Tibial nerve (tissue), 4 donors: Measurements from ENCODE around the gene FMN1. TPM values are rescaled to one million over a fixed set of nuclear protein-coding genes. Genes with fewer than 3 reads are reported as not detected.

ENCODE experiments used
- DNase-seq, 2 donors: peaks; one replicate each; pipeline ENCODE4 v3.0.0-alpha.2; 2019; ENCODE audit warnings: low spot score in 2 of 2
- H3K27ac ChIP-seq, 4 donors: fragments of 200-600 bp; sonication (generic) in 3 of 4; one replicate each; pipeline ENCODE4 v1.5.1; 2017 to 2019; ENCODE audit warnings: mild to moderate bottlenecking in 1 of 4
- H3K27me3 ChIP-seq, 2 donors: fragments of 200-600 bp; sonication (generic) in 1 of 2; one replicate each; pipeline versions ENCODE4 v1.5.1 to v1.6.0; 2017 to 2019
- H3K36me3 ChIP-seq, 3 donors: fragments of 200-600 bp; sonication (generic); one replicate each; pipeline ENCODE4 v1.5.1; 2018 to 2019
- H3K4me1 ChIP-seq, 4 donors: fragments of 200-600 bp; sonication (generic) in 3 of 4; one replicate each; pipeline ENCODE4 v1.5.1; 2017 to 2019
- H3K4me3 ChIP-seq, 4 donors: fragments of 200-600 bp; sonication (generic) in 3 of 4; one replicate each; pipeline ENCODE4 v1.5.1; 2017 to 2019; ENCODE audit warnings: mild to moderate bottlenecking in 1 of 4, moderate library complexity in 1 of 4
- H3K9me3 ChIP-seq, 4 donors: fragments of 200-600 bp; sonication (generic) in 3 of 4; one replicate each; pipeline ENCODE4 v1.5.1; 2017 to 2019
- EP300 ChIP-seq, 2 donors: sonication (generic); formaldehyde crosslinking; IDR thresholded peaks; one replicate each; pipeline ENCODE4 v1.6.1; 2017; ENCODE audit warnings: antibody characterized with exemption in 2 of 2, mild to moderate bottlenecking in 1 of 2
- POLR2A ChIP-seq, 2 donors: fragments of 450-650 bp; IDR thresholded peaks; one replicate each; pipeline ENCODE4 v1.6.1; 2017; ENCODE audit warnings: antibody characterized with exemption in 2 of 2, mild to moderate bottlenecking in 2 of 2, moderate library complexity in 2 of 2
- WGBS, 2 donors: methylation state at CpG; one replicate each; pipeline ENCODE4 v1.1.5; 2018; 5-methylcytosine and 5-hydroxymethylcytosine counted together
- total RNA-seq, 4 donors: library from RNA; depleted of rRNA; stranded (reverse); fragments of >200 nt; gene quantifications; one replicate each; pipeline ENCODE4 v1.1.0, GENCODE V29; 2016
- TF ChIP-seq, protein P1 (sequence below), 5 experiments: fragments of 200-600 bp in 3 of 5; fragments of 450-650 bp in 2 of 5; sonication (generic) in 3 of 5; IDR thresholded peaks; one replicate each; pipeline ENCODE4 v1.5.1; 2016 to 2019; ENCODE audit warnings: antibody characterized with exemption in 5 of 5, mild to moderate bottlenecking in 3 of 5, moderate library complexity in 2 of 5

The FMN1 gene
- total RNA-seq, 4 donors from 2014 or later, result 15.1 to 62.1 (median 20.7) TPM

GRCh38 chr15:33029109-33029652 is 165.3 kb downstream of the FMN1 start:
- H3K27ac ChIP-seq, result no peak overlapping the region
- H3K27me3 ChIP-seq, result no peaks in the 10 kb centered on the region
- no peak for DNase-seq
- no peak overlapping the region for H3K4me3 ChIP-seq
- H3K36me3 ChIP-seq, result no peaks in the 10 kb centered on the region
- H3K4me1 ChIP-seq, result no peaks in the 10 kb centered on the region
- H3K9me3 ChIP-seq, result no peaks in the 10 kb centered on the region
- TF ChIP-seq EP300 (IDR thresholded peaks at IDR 0.05) (no peak), POLR2A (IDR thresholded peaks at IDR 0.05) (no peak)
- TF ChIP-seq, protein P1, sequence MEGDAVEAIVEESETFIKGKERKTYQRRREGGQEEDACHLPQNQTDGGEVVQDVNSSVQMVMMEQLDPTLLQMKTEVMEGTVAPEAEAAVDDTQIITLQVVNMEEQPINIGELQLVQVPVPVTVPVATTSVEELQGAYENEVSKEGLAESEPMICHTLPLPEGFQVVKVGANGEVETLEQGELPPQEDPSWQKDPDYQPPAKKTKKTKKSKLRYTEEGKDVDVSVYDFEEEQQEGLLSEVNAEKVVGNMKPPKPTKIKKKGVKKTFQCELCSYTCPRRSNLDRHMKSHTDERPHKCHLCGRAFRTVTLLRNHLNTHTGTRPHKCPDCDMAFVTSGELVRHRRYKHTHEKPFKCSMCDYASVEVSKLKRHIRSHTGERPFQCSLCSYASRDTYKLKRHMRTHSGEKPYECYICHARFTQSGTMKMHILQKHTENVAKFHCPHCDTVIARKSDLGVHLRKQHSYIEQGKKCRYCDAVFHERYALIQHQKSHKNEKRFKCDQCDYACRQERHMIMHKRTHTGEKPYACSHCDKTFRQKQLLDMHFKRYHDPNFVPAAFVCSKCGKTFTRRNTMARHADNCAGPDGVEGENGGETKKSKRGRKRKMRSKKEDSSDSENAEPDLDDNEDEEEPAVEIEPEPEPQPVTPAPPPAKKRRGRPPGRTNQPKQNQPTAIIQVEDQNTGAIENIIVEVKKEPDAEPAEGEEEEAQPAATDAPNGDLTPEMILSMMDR (IDR thresholded peaks at IDR 0.05), result no peak
- WGBS, 2 donors, result 55 to 58% methylated on average over 5 of the region's 5 CpGs

DNA sequence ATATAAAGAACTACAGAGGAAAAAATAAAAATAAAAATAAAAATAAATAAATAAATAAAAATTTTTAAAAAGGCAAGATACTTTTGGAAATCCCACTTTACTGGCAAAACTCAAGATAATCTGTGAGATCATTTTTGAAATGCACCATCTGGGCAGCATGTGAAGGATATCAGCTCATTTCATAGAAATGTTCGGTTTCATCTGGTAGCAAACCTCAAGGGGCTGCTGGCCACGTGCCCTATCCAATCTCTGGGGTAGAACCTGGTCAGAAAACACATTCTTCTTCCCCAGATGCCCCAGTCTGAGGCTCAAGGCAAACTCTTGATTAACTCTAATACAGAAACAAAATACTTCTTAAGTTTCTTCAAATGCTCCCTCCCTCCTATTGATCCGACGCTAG is 166.0 kb downstream of the FMN1 start:
- WGBS, 2 donors, result 69 to 73% methylated on average over 4 of the region's 4 CpGs
- Histone ChIP-seq H3K27me3 (no peaks in the 10 kb centered on the region), H3K4me3 (no peak overlapping the region), H3K27ac (no peak overlapping the region), H3K36me3 (no peaks in the 10 kb centered on the region), H3K4me1 (no peaks in the 10 kb centered on the region), H3K9me3 (no peaks in the 10 kb centered on the region)
- no peak for TF ChIP-seq POLR2A (IDR thresholded peaks at IDR 0.05)
- TF ChIP-seq, protein P1 (IDR thresholded peaks at IDR 0.05), result no peak
- TF ChIP-seq EP300 (IDR thresholded peaks at IDR 0.05), result no peak
- DNase-seq, result no peak

DNA sequence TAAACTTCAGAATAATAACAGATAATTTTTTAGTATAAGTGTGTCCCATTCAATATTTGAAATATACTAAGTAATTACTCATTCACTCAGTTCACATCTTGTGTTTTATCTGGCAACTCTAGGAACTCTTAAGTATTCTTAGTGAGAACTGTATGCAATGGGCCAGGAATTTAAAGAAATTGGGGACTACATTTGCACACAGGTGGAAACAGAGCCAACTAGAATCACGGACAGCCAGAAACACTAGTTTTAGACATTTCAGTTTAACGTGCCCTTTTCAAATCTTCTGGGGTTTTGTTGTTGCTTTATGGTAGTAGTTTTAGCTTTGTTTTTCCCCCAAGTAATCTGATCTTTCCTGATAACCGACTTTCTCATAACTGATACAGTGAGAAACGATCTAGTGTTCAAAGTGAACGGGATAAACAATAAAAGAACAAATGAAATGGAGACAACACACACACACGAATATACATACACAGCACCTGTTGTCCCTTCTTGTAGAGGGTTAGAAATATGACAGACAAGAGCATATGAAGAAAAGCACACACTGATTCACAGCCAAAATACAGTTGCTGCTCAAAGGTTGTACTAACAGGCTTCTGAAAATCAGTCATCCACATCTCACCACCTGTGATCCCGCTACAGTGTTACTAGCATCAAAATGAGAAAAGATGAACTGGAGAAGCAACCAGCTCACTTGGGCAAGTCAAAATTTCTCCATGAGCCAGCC is 167.0 kb downstream of the FMN1 start:
- H3K27ac ChIP-seq, result no peak overlapping the region
- H3K27me3 ChIP-seq, result no peaks in the 10 kb centered on the region
- H3K9me3 ChIP-seq, result no peaks in the 10 kb centered on the region
- DNase-seq, result no peak
- 66 to 70% methylated on average over 7 of the region's 7 CpGs for WGBS, 2 donors
- H3K36me3 ChIP-seq, result no peaks in the 10 kb centered on the region
- TF ChIP-seq EP300 (IDR thresholded peaks at IDR 0.05) (no peak), POLR2A (IDR thresholded peaks at IDR 0.05) (no peak)
- TF ChIP-seq, protein P1 (IDR thresholded peaks at IDR 0.05), result no peak
- peaks cover 0 to 3% (median under 1%) of the 10 kb centered on the region in 4 donors for H3K4me1 ChIP-seq
- no peak overlapping the region for H3K4me3 ChIP-seq

GRCh38 chr15:33026614-33027013 is 167.9 kb downstream of the FMN1 start:
- Histone ChIP-seq H3K27ac (no peak overlapping the region), H3K4me1 (peaks cover 0 to 9% (median 3%) of the 10 kb centered on the region in 4 donors), H3K4me3 (no peak overlapping the region), H3K9me3 (no peaks in the 10 kb centered on the region), H3K36me3 (no peaks in the 10 kb centered on the region), H3K27me3 (no peaks in the 10 kb centered on the region)
- no peak for TF ChIP-seq POLR2A (IDR thresholded peaks at IDR 0.05)
- TF ChIP-seq, protein P1 (IDR thresholded peaks at IDR 0.05), result no peak
- no peak for TF ChIP-seq EP300 (IDR thresholded peaks at IDR 0.05)
- 33 to 38% methylated on average over 2 of the region's 2 CpGs for WGBS, 2 donors
- no peak for DNase-seq

GRCh38 chr15:33022629-33023028 is 171.9 kb downstream of the FMN1 start:
- Histone ChIP-seq H3K27ac (peak overlapping the region in 1 of 4 donors; percentile 33), H3K9me3 (no peaks in the 10 kb centered on the region)

More at GRCh38 chr15:33022629-33023028, 171.9 kb downstream of the FMN1 start:
- Histone ChIP-seq H3K36me3 (no peaks in the 10 kb centered on the region), H3K27me3 (no peaks in the 10 kb centered on the region), H3K4me1 (peaks cover 0 to 9% (median 3%) of the 10 kb centered on the region in 4 donors), H3K4me3 (no peak overlapping the region)
- TF ChIP-seq POLR2A (IDR thresholded peaks at IDR 0.05) (no peak), EP300 (IDR thresholded peaks at IDR 0.05) (no peak)
- TF ChIP-seq, protein P1 (IDR thresholded peaks at IDR 0.05), result no peak
- 50 to 52% methylated on average over 2 of the region's 2 CpGs for WGBS, 2 donors
- peak in 1 of 2 donors; percentile 13 for DNase-seq
